IMR-90 (cell line): ENCODE data around the gene HIGD1C. TPM values are rescaled to one million over a fixed set of nuclear protein-coding genes. Genes with fewer than 3 reads are reported as not detected.

Experiments
- ATAC-seq: fragments of 200-7000 bp; cut with Tn5 transposase; 2 replicates; pipeline ENCODE4 v1.9.1; 2020; ENCODE audit warnings: low read depth, mild to moderate bottlenecking, moderate library complexity
- BruUV-seq: library from RNA; stranded (reverse); fragments of 400-500 nt; replicated peaks from 2 replicates; lab custom pipeline; 2021; lab: Mats Ljungman, UMichigan
- CTCF ChIA-PET: fragments of 300-600 bp; formaldehyde crosslinking; extraction: SDS; loops from one replicate; lab custom pipeline; 2021; ENCODE audit warnings: antibody characterized with exemption; lab: Yijun Ruan, JAX
- POLR2A ChIA-PET: fragments of 300-600 bp; sonication (Branson Sonifier 250); formaldehyde crosslinking; loops from one replicate; lab custom pipeline; 2022; ENCODE audit warnings: antibody characterized with exemption; ENCODE audit not compliant: unreplicated experiment; lab: Charles Lee
- DNase-seq: peaks from one replicate; pipeline ENCODE4 v3.0.0; 2013
- H2AFZ ChIP-seq: replicated peaks from 2 replicates; pipeline ENCODE3; 2013; ENCODE audit warnings: low read length, mild to moderate bottlenecking; ENCODE audit not compliant: poor library complexity
- H2AK5ac ChIP-seq: 2 replicates; pipeline ENCODE4 v1.6.1; 2013; ENCODE audit warnings: low read depth, low read length, inconsistent platforms
- H2AK9ac ChIP-seq: replicated peaks from 2 replicates; pipeline ENCODE3; 2013; ENCODE audit warnings: mild to moderate bottlenecking, low read depth, low read length, moderate library complexity; ENCODE audit not compliant: poor library complexity
- H2BK120ac ChIP-seq: 2 replicates; pipeline ENCODE4 v1.6.1; 2013; ENCODE audit warnings: low read depth, low read length, inconsistent platforms
- H2BK15ac ChIP-seq: 3 replicates; pipeline ENCODE4 v1.6.1; 2013; ENCODE audit warnings: low read depth, low read length, inconsistent platforms
- H2BK20ac ChIP-seq: 2 replicates; pipeline ENCODE4 v1.6.1; 2013; ENCODE audit warnings: low read depth, mild to moderate bottlenecking, inconsistent platforms, low read length, moderate library complexity
- H2BK5ac ChIP-seq: 2 replicates; pipeline ENCODE4 v1.6.1; 2013; ENCODE audit warnings: mild to moderate bottlenecking, low read depth, low read length, inconsistent platforms; ENCODE audit not compliant: poor library complexity, severe bottlenecking
- H3K14ac ChIP-seq: replicated peaks from 2 replicates; pipeline ENCODE4 v1.6.1; 2013; ENCODE audit warnings: low read depth, low read length, inconsistent platforms
- H3K18ac ChIP-seq: 2 replicates; pipeline ENCODE4 v1.6.1; 2013; ENCODE audit warnings: low read depth, low read length, control low read depth
- H3K23ac ChIP-seq: 2 replicates; pipeline ENCODE4 v1.6.1; 2013; ENCODE audit warnings: low read depth, low read length, inconsistent platforms
- H3K27ac ChIP-seq: 2 replicates; pipeline ENCODE4 v1.5.1; 2013; ENCODE audit warnings: mild to moderate bottlenecking, control low read depth, low read length; ENCODE audit not compliant: insufficient read depth
- H3K27me3 ChIP-seq: 2 replicates; pipeline ENCODE4 v1.6.1; 2013; ENCODE audit warnings: low read length; ENCODE audit not compliant: control insufficient read depth, insufficient read depth
- H3K36me3 ChIP-seq: 2 replicates; pipeline ENCODE4 v1.6.1; 2013; ENCODE audit warnings: low read length, mixed read lengths; ENCODE audit not compliant: control insufficient read depth, insufficient read depth
- H3K4ac ChIP-seq: 2 replicates; pipeline ENCODE4 v1.6.1; 2013; ENCODE audit warnings: low read depth, low read length, inconsistent platforms
- H3K4me1 ChIP-seq: 2 replicates; pipeline ENCODE4 v1.6.1; 2013; ENCODE audit warnings: low read length, mixed read lengths; ENCODE audit not compliant: control insufficient read depth, insufficient read depth
- H3K4me2 ChIP-seq: 2 replicates; pipeline ENCODE4 v1.6.1; 2013; ENCODE audit warnings: low read depth, mild to moderate bottlenecking, control low read depth, low read length, moderate library complexity
- H3K4me3 ChIP-seq: 2 replicates; pipeline ENCODE4 v1.5.1; 2013; ENCODE audit warnings: low read depth, mild to moderate bottlenecking, control low read depth, low read length, moderate library complexity; ENCODE audit not compliant: insufficient read depth
- H3K56ac ChIP-seq: 2 replicates; pipeline ENCODE4 v1.6.1; 2013; ENCODE audit warnings: low read length, inconsistent platforms; ENCODE audit not compliant: insufficient read depth; ENCODE audit errors: extremely low read depth
- H3K79me1 ChIP-seq, 2 experiments: 2 replicates each; pipeline ENCODE4 v1.6.1; 2013; ENCODE audit warnings: low read length in 2 of 2, inconsistent platforms in 1 of 2, low read depth in 1 of 2
- H3K9ac ChIP-seq: 2 replicates; pipeline ENCODE4 v1.6.1; 2013; ENCODE audit warnings: low read depth, low read length, control low read depth
- H3K9me1 ChIP-seq: 2 replicates; pipeline ENCODE4 v1.6.1; 2013; ENCODE audit warnings: low read length, inconsistent platforms; ENCODE audit not compliant: insufficient read depth
- H3K9me3 ChIP-seq: 2 replicates; pipeline ENCODE4 v1.6.1; 2013; ENCODE audit warnings: low read length; ENCODE audit not compliant: control insufficient read depth, insufficient read depth
- H4K20me1 ChIP-seq: 2 replicates; pipeline ENCODE4 v1.6.1; 2013; ENCODE audit warnings: low read length, inconsistent platforms; ENCODE audit not compliant: insufficient read depth
- H4K5ac ChIP-seq: 2 replicates; pipeline ENCODE4 v1.6.1; 2013; ENCODE audit warnings: mild to moderate bottlenecking, low read depth, low read length, control low read depth
- H4K8ac ChIP-seq, 2 experiments: 2 replicates each; pipeline ENCODE4 v1.6.1; 2013; ENCODE audit warnings: low read depth in 2 of 2, low read length in 2 of 2, control low read depth in 1 of 2, inconsistent platforms in 1 of 2
- H4K91ac ChIP-seq: 2 replicates; pipeline ENCODE4 v1.6.1; 2013; ENCODE audit warnings: low read depth, low read length, inconsistent platforms; ENCODE audit not compliant: insufficient read depth
- BHLHE40 ChIP-seq: fragments of 150-350 bp; IDR thresholded peaks from 2 replicates; pipeline ENCODE4 v1.6.1; 2016; ENCODE audit warnings: mild to moderate bottlenecking, low read depth, low read length
- CEBPB ChIP-seq: IDR thresholded peaks from 2 replicates; pipeline ENCODE4 v1.6.1; 2012; ENCODE audit warnings: low read depth, low read length, improper control_type of control experiment
- CHD1 ChIP-seq: IDR thresholded peaks from 2 replicates; pipeline ENCODE4 v1.6.1; 2012; ENCODE audit warnings: low read depth, low read length, improper control_type of control experiment
- CTCF ChIP-seq: conservative IDR thresholded peaks from 2 replicates; pipeline ENCODE4 v1.5.1; 2012; ENCODE audit warnings: mild to moderate bottlenecking, low read depth, low read length, improper control_type of control experiment
- ELK1 ChIP-seq: fragments of 150-350 bp; IDR thresholded peaks from 2 replicates; pipeline ENCODE4 v1.6.1; 2016; ENCODE audit warnings: low read depth, mild to moderate bottlenecking, low read length, moderate library complexity, borderline replicate concordance
- FOS ChIP-seq: fragments of 150-350 bp; IDR thresholded peaks from 2 replicates; pipeline ENCODE4 v1.6.1; 2016; ENCODE audit warnings: low read depth, low read length
- MAFK ChIP-seq: IDR thresholded peaks from 2 replicates; pipeline ENCODE4 v1.6.1; 2012; ENCODE audit warnings: low read depth, low read length, improper control_type of control experiment
- MAZ ChIP-seq: IDR thresholded peaks from 2 replicates; pipeline ENCODE4 v1.6.1; 2012; ENCODE audit warnings: low read depth, mild to moderate bottlenecking, low read length, improper control_type of control experiment, moderate library complexity, borderline replicate concordance
- MXI1 ChIP-seq: IDR thresholded peaks from 2 replicates; pipeline ENCODE4 v1.6.1; 2012; ENCODE audit warnings: low read depth, mild to moderate bottlenecking, low read length, moderate library complexity, borderline replicate concordance
- NFE2L2 ChIP-seq: fragments of 150-350 bp; IDR thresholded peaks from 2 replicates; pipeline ENCODE4 v1.6.1; 2016; ENCODE audit warnings: low read depth, mild to moderate bottlenecking, low read length
- POLR2A ChIP-seq: IDR thresholded peaks from 2 replicates; pipeline ENCODE4 v1.6.1; 2012; ENCODE audit warnings: mild to moderate bottlenecking, low read depth, low read length
- RAD21 ChIP-seq: IDR thresholded peaks from 2 replicates; pipeline ENCODE4 v1.6.1; 2012; ENCODE audit warnings: low read length, improper control_type of control experiment
- RCOR1 ChIP-seq: IDR thresholded peaks from 2 replicates; pipeline ENCODE4 v1.6.1; 2012; ENCODE audit warnings: mild to moderate bottlenecking, low read length, improper control_type of control experiment; ENCODE audit not compliant: insufficient replicate concordance
- RFX5 ChIP-seq: IDR thresholded peaks from 2 replicates; pipeline ENCODE4 v1.8.0; 2012; ENCODE audit warnings: low read depth, mild to moderate bottlenecking, low read length, moderate library complexity
- SMC3 ChIP-seq: fragments of 150-350 bp; IDR thresholded peaks from 2 replicates; pipeline ENCODE4 v1.6.1; 2016; ENCODE audit warnings: low read depth, mild to moderate bottlenecking, antibody characterized with exemption, low read length, moderate library complexity
- USF2 ChIP-seq: fragments of 150-350 bp; IDR thresholded peaks from 2 replicates; pipeline ENCODE4 v1.6.1; 2017; ENCODE audit warnings: mild to moderate bottlenecking, antibody characterized with exemption, low read length, low read depth
- WGBS, 2 experiments: methylation state at CpG; one replicate each; pipeline versions ENCODE4 v1.1.5 to v1.1.7; 2013; ENCODE audit warnings: missing lambda C conversion rate in 2 of 2; ENCODE audit not compliant: insufficient read length in 1 of 2; ENCODE audit errors: extremely low coverage in 2 of 2; 5-methylcytosine and 5-hydroxymethylcytosine counted together
- dilution Hi-C: fragments of 300-500 bp; cut with HindIII; formaldehyde crosslinking; loops from one replicate; pipeline ENCODE4 v1.14.3; 2018; ENCODE audit warnings: low sequenced_read_pairs; ENCODE audit not compliant: unreplicated experiment
- in situ Hi-C: fragments of 300-500 bp; cut with MboI; formaldehyde crosslinking; loops from 3 replicates; pipeline ENCODE4 v1.14.3; 2019; ENCODE audit warnings: low sequenced_read_pairs, inconsistent platforms, mixed read lengths
- intact Hi-C: fragments of 100-400 bp; cut with micrococcal nuclease; formaldehyde crosslinking; loops from 2 replicates; pipeline ENCODE4 v1.10.0; 2022
- polyA plus RNA-seq, 3 experiments: library from polyadenylated mRNA; depleted of rRNA; stranded (reverse); fragments of >200 nt; gene quantifications; 2 replicates each; pipeline ENCODE4 v1.2.3, GENCODE V29; 2012; ENCODE audit warnings: low replicate concordance in 1 of 3
- total RNA-seq: library from RNA; depleted of rRNA; stranded (reverse); fragments of >200 nt; gene quantifications from 2 replicates; pipeline ENCODE4 v1.2.3, GENCODE V29; 2012

HIGD1C gene
- total and polyA plus RNA-seq, 2 of the 4 experiments (the other 2 are of a cell fraction), result not detected

GRCh38 chr12:50988871-50989270, 36.5 kb downstream of the HIGD1C start:
- ChIA-PET CTCF (interaction anchor here (6.2 kb wide), 1 partner anchor 163 kb away, joined by 41 read pairs; no protein-coding TSS in a partner anchor), POLR2A (no interaction called here)
- H3K18ac ChIP-seq, result no peak overlapping the region
- H3K9me1 ChIP-seq, result peaks cover 4% of the 10 kb centered on the region; the same call in 1 of the 2 replicates
- no peaks in the 10 kb centered on the region for H3K27me3 ChIP-seq
- no peak overlapping the region for H2AFZ ChIP-seq
- no peak overlapping the region for H2AK9ac ChIP-seq
- H3K4me2 ChIP-seq, result no peak overlapping the region
- H3K36me3 ChIP-seq, result peaks cover 27% of the 10 kb centered on the region
- H3K9me3 ChIP-seq, result no peaks in the 10 kb centered on the region
- H2BK5ac ChIP-seq, result no peak overlapping the region
- no peaks in the 10 kb centered on the region; a peak in 1 of 4 replicates for H3K79me1 ChIP-seq
- H2BK120ac ChIP-seq, result no peak overlapping the region
- no CpG with 5 or more reads among the region's 5 CpGs for WGBS, 2 experiments
- no peak overlapping the region for H4K91ac ChIP-seq
- ATAC-seq, result no peak
- in situ Hi-C loops (loop anchor here (10.0 to 25.0 kb wide), 2 partner anchors 164 to 502 kb away; no protein-coding TSS in a partner anchor), intact Hi-C loops (loop anchor here (5.0 kb wide), 1 partner anchor 67 kb away; no protein-coding TSS in a partner anchor), dilution Hi-C loops (no loop called here)
- peaks cover 5% of the 10 kb centered on the region; the same call in 1 of the 2 replicates for H3K4me1 ChIP-seq
- H3K9ac ChIP-seq, result no peak overlapping the region
- H4K20me1 ChIP-seq, result 0 out of 2 replicates have a peak, but pooled peaks cover 3% of the 10 kb centered on the region
- no peak overlapping the region for H2BK15ac ChIP-seq
- H4K8ac ChIP-seq, result no peak overlapping the region
- TF ChIP-seq POLR2A, result no peak
- no peak for TF ChIP-seq BHLHE40
- no peak for TF ChIP-seq MXI1
- no peak for TF ChIP-seq CEBPB
- TF ChIP-seq RCOR1, result no peak
- no peak for TF ChIP-seq RAD21
- no peak for TF ChIP-seq MAFK
- TF ChIP-seq FOS, result no peak
- no peak for TF ChIP-seq RFX5
- no peak for TF ChIP-seq ELK1
- no peak for TF ChIP-seq CTCF
- no peak for TF ChIP-seq MAZ
- TF ChIP-seq USF2, result no peak
- no peak for TF ChIP-seq SMC3
- no peak for TF ChIP-seq CHD1
- no peak for TF ChIP-seq NFE2L2
- H3K4me3 ChIP-seq, result no peak overlapping the region
- DNase-seq, result no peak
- no peak overlapping the region for H3K27ac ChIP-seq
- H2BK20ac ChIP-seq, result no peak overlapping the region
- no peak overlapping the region for H3K14ac ChIP-seq
- no peak overlapping the region for H3K56ac ChIP-seq
- H4K5ac ChIP-seq, result no peak overlapping the region
- H3K4ac ChIP-seq, result no peak overlapping the region
- H3K23ac ChIP-seq, result no peak overlapping the region
- H2AK5ac ChIP-seq, result no peak overlapping the region
- BruUV-seq, result no TSS peak
